Breast epithelium (tissue), 4 donors: ENCODE measurements around the gene COX19. TPM values are rescaled to one million over a fixed set of nuclear protein-coding genes. Genes with fewer than 3 reads are reported as not detected.

ENCODE experiments used
- DNase-seq, 2 donors: peaks; one replicate each; pipeline ENCODE4 v3.0.0-alpha.2; 2019; ENCODE audit warnings: low spot score in 2 of 2
- H3K27ac ChIP-seq, 2 donors: fragments of 200-600 bp; sonication (generic) in 1 of 2; one replicate each; pipeline ENCODE4 v1.5.1; 2016 to 2019; ENCODE audit warnings: mild to moderate bottlenecking in 1 of 2
- H3K27me3 ChIP-seq, 2 donors: fragments of 200-600 bp; sonication (generic) in 1 of 2; one replicate each; pipeline versions ENCODE4 v1.5.1 to v1.6.0; 2017 to 2019; ENCODE audit warnings: control low read depth in 1 of 2, mild to moderate bottlenecking in 1 of 2
- H3K36me3 ChIP-seq: fragments of 200-600 bp; one replicate; pipeline ENCODE4 v1.5.1; 2019
- H3K4me1 ChIP-seq, 2 donors: fragments of 200-600 bp; sonication (generic); one replicate each; pipeline ENCODE4 v1.5.1; 2016 to 2019; ENCODE audit warnings: control low read depth in 1 of 2
- H3K4me3 ChIP-seq, 3 donors: fragments of 200-600 bp; sonication (generic); 1 replicate in 2 of 3; 2 replicates in 1 of 3; pipeline ENCODE4 v1.5.1; 2016 to 2019; ENCODE audit warnings: mild to moderate bottlenecking in 3 of 3, moderate library complexity in 2 of 3
- H3K9me3 ChIP-seq, 2 donors: fragments of 200-600 bp; sonication (generic) in 1 of 2; one replicate each; pipeline ENCODE4 v1.5.1; 2016 to 2019; ENCODE audit warnings: control low read depth in 1 of 2
- POLR2A ChIP-seq: fragments of 450-650 bp; IDR thresholded peaks from one replicate; pipeline ENCODE4 v1.6.1; 2016; ENCODE audit warnings: antibody characterized with exemption, mild to moderate bottlenecking, moderate library complexity
- POLR2AphosphoS5 ChIP-seq, 3 donors: sonication (generic); formaldehyde crosslinking; IDR thresholded peaks; one replicate each; pipeline ENCODE4 v1.6.1; 2017; ENCODE audit warnings: antibody characterized with exemption in 3 of 3
- intact Hi-C: fragments of 100-400 bp; cut with DNase I; formaldehyde crosslinking; loops from one replicate; pipeline ENCODE4 v1.15.1; 2023; ENCODE audit warnings: low total_unique reads
- total RNA-seq, 3 donors: library from RNA; depleted of rRNA; stranded (reverse); fragments of >200 nt; gene quantifications; one replicate each; pipeline ENCODE4 v1.1.0, GENCODE V29; 2016
- TF ChIP-seq, protein P1 (sequence below), 3 donors: fragments of 450-650 bp; IDR thresholded peaks; one replicate each; pipeline ENCODE4 v1.5.1; 2016 to 2017; ENCODE audit warnings: antibody characterized with exemption in 3 of 3, mild to moderate bottlenecking in 3 of 3, moderate library complexity in 3 of 3

The COX19 gene
- total RNA-seq, 3 donors from 2014 or later = 8.5 to 17.3 (median 8.8) TPM

DNA sequence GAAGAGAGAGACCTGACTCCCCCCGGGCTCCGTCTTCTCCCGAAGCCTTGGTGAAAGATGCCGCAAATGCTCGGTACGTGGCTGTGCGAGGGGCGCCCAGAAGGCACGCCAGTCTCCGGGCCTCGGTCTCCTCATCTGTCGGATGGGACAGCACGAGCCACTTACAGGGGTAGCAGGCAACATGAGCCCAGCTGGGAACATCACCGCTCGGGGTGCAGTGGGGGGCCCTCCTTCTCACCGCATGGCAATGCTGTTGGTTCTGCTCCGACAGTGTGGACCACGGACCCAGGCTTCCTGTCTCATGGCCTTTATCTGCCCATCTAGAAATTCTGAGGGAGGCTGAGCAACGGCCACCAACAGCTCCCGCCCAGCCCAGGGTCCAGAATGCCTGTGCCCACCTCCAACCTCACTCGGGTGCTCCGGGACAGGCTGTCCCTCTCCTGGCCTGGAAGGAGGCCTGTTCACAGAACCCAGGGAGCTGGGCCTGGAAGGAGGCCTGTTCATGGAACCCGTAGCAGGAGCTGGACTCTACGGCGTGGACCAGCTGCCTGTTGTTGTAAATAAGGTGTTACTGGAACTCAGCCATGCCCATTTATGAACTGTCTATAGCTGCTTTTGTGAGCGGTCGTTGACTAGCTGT is 36.7 kb downstream of the COX19 start:
- Histone ChIP-seq H3K27me3 (no peaks in the 10 kb centered on the region), H3K9me3 (no peaks in the 10 kb centered on the region), H3K27ac (no peak overlapping the region), H3K4me3 (no peak overlapping the region), H3K36me3 (no peaks in the 10 kb centered on the region), H3K4me1 (no peaks in the 10 kb centered on the region)
- intact Hi-C loops = no loop called here
- TF ChIP-seq POLR2A (no peak), POLR2AphosphoS5 (IDR thresholded peaks at IDR 0.05) (no peak)
- TF ChIP-seq, protein P1, sequence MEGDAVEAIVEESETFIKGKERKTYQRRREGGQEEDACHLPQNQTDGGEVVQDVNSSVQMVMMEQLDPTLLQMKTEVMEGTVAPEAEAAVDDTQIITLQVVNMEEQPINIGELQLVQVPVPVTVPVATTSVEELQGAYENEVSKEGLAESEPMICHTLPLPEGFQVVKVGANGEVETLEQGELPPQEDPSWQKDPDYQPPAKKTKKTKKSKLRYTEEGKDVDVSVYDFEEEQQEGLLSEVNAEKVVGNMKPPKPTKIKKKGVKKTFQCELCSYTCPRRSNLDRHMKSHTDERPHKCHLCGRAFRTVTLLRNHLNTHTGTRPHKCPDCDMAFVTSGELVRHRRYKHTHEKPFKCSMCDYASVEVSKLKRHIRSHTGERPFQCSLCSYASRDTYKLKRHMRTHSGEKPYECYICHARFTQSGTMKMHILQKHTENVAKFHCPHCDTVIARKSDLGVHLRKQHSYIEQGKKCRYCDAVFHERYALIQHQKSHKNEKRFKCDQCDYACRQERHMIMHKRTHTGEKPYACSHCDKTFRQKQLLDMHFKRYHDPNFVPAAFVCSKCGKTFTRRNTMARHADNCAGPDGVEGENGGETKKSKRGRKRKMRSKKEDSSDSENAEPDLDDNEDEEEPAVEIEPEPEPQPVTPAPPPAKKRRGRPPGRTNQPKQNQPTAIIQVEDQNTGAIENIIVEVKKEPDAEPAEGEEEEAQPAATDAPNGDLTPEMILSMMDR (IDR thresholded peaks at IDR 0.05) = no peak
- no peak for DNase-seq

DNA sequence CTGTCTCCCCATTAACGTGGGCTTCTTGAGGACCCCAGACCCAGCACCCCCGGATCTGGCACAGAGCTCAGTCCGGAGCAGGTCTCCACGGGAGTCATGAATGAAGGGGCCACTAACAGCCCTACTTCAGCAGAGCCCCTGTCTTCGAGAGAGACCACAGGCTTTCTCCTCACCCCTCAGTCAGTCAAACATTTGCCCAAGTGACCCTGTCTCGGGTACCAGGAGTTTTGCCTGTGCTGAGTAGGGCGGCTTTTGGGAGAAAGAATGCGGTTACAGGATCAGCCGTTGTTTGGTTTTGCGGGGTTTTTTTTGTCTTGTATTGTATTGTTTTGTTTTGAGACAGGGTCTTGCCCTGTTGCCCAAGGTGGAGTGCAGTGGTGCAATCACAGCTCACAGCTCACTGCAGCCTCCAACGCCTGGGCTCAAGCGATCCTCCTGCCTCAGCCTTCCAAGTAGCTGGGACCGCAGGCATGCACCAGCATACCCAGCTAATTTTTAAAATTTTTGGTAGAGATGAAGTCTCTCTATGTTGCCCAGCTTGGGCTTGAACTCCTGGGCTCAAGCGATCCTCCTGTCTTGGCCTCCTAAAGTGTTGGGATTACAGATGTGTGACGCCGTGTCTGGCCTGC is 37.4 kb downstream of the COX19 start:
- Histone ChIP-seq H3K36me3 (no peaks in the 10 kb centered on the region), H3K4me1 (no peaks in the 10 kb centered on the region), H3K4me3 (no peak overlapping the region), H3K9me3 (no peaks in the 10 kb centered on the region), H3K27ac (no peak overlapping the region), H3K27me3 (no peaks in the 10 kb centered on the region)
- TF ChIP-seq POLR2AphosphoS5 (IDR thresholded peaks at IDR 0.05) = no peak
- no peak for TF ChIP-seq POLR2A
- TF ChIP-seq, protein P1 (IDR thresholded peaks at IDR 0.05) = no peak
- DNase-seq = no peak
- intact Hi-C loops = no loop called here

DNA sequence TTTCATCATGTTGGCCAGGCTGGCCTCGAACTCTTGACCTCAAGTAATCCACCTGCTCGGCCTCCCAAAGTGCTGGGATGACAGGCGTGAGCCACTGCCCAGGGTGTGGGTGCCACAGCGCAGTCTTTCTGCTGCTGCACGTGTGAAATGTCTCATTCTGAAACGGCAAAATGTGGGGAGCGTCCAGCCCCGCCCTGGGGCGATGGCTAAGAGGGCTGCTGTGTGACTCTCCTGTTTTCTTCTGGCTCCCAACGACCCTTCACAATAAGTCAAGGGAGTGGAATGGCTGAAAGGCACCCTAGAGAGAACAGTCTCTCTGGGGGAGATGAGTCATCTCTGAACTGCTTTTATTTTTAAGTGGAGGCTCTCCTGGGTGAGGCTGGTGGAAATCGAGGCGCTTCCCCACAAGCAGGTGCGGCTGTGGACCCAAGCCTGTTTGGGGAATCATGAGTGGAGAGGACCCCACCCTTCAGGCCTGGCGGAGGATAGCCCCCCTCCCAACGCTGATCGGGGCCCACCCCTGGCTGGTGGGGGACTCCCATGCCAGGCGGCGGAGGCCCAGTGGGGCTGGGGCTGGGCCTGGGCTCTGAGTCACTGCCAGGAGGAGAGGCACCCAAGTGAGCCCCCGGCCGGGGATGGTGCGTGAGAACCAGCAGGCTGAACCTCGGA is 38.8 kb downstream of the COX19 start:
- no peak for DNase-seq
- H3K9me3 ChIP-seq = no peaks in the 10 kb centered on the region
- TF ChIP-seq, protein P1 (IDR thresholded peaks at IDR 0.05) = no peak
- TF ChIP-seq POLR2A (no peak), POLR2AphosphoS5 (IDR thresholded peaks at IDR 0.05) (no peak)
- H3K36me3 ChIP-seq = no peaks in the 10 kb centered on the region
- intact Hi-C loops = no loop called here
- H3K27ac ChIP-seq = no peak overlapping the region
- H3K4me3 ChIP-seq = no peak overlapping the region
- H3K4me1 ChIP-seq = no peaks in the 10 kb centered on the region
- no peaks in the 10 kb centered on the region for H3K27me3 ChIP-seq

DNA sequence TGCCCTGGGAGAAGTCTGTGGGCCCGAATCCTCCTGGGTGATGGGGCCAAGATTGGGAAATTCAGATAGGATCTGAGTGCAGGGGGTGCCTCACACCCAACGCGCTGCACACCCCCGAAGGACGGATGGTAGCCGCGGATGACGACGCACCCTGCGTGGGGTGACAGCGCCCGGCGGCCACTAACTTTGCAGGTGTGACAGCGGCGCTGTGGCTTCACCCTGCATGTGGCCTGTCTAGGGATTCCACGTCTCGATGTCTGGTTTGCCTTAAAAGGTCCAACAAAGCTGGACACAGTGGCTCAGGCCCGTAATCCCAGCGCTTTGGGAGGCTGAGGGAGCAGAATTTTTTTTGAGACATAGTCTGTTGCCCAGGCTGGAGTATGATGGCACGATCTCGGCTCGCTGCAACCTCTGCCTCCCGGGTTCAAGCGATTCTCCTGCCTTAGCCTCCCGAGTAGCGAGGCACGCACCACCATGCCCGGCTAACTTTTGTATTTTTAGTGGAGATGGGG is 39.4 kb downstream of the COX19 start:
- no peak for DNase-seq
- Histone ChIP-seq H3K27me3 (no peaks in the 10 kb centered on the region), H3K9me3 (no peaks in the 10 kb centered on the region), H3K36me3 (no peaks in the 10 kb centered on the region), H3K4me1 (no peaks in the 10 kb centered on the region), H3K4me3 (no peak overlapping the region), H3K27ac (no peak overlapping the region)
- intact Hi-C loops = no loop called here
- TF ChIP-seq POLR2AphosphoS5 (IDR thresholded peaks at IDR 0.05) = no peak

DNA sequence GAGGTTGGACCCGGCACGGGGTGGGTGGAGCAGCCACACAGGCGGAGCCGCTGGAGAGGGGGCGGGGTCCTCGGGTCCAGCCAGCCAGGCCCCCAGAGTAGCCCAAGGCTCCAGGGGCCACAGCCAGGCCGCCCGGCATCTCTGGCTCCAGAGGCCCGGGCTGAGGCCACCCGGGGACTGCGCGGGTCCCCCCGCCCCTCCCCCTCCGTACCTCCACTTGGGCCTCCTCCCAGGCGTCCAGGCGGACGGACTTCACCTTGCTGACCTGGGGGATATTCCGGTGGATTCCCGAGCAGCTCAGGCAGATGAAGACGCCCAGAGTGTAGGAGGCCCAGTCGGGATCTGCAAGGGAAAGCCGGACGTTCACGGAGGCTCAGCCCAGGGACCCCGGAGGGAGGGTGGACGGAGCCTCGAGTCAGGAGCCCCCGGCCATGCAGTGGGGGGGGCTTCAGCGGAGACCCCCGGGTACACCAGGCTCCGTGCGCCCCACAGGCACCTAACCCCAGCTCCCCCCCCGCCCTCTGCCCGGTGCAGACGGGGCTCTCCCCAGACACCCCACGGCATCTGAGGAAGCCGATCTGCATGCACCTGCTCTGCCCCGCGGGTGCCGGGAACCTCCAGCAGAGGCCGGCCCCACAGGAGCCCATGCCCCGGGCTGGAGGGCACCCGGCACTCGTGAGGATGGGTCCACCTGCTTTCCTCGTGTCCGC is 40.0 kb downstream of the COX19 start:
- no peaks in the 10 kb centered on the region for H3K27me3 ChIP-seq
- H3K4me3 ChIP-seq = no peak overlapping the region
- intact Hi-C loops = no loop called here
- no peaks in the 10 kb centered on the region for H3K9me3 ChIP-seq
- H3K36me3 ChIP-seq = no peaks in the 10 kb centered on the region
- TF ChIP-seq POLR2AphosphoS5 (IDR thresholded peaks at IDR 0.05) (no peak), POLR2A (no peak)
- TF ChIP-seq, protein P1 (IDR thresholded peaks at IDR 0.05) = no peak
- DNase-seq = no peak
- no peak overlapping the region for H3K27ac ChIP-seq
- no peaks in the 10 kb centered on the region for H3K4me1 ChIP-seq
